GM19025 (cell line): ENCODE data around the gene GEMIN5.
A peak's percentile ranks its signal among the peaks of the same experiment; 100 is the strongest.

Experiments used
- ATAC-seq: cut with Tn5 transposase; IDR thresholded peaks from one replicate; pipeline ENCODE4 v1.9.1; 2021; ENCODE audit warnings: mild to moderate bottlenecking, low read depth, moderate library complexity; ENCODE audit not compliant: unreplicated experiment

GEMIN5 gene

GRCh38 chr5:154857530-154858296, 80.3 kb downstream of the GEMIN5 start:
- peak; percentile 54 for ATAC-seq

DNA sequence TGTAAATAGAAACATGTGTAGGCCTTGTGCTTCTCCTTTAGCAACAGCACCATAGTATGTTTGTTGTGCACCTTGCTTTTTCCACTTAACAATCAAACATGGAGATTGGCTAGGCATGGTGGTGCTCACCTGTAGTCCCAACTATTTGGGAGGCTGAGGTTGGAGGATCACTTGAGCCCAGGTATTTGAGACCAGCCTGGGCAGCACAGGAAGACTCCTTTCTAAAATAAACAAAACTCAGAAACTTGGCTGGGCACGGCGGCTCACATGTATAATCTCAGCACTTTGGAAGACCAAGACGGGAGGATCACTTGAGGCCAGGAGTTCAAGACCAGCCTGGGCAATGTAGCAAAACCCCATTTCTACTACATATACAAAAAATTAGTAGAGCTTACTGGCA, 86.7 kb downstream of the GEMIN5 start:
- ATAC-seq, result no peak

- ATAC-seq, result no peak
These were observed 87.6 kb downstream of the GEMIN5 start, which contains the start of gene FAXDC2 for GRCh38 chr5:154850255-154851062. TSS of gene FAXDC2 (minus strand) at chr5:154850603. CDS start at chr5:154838178, 12,425 bp downstream.

DNA sequence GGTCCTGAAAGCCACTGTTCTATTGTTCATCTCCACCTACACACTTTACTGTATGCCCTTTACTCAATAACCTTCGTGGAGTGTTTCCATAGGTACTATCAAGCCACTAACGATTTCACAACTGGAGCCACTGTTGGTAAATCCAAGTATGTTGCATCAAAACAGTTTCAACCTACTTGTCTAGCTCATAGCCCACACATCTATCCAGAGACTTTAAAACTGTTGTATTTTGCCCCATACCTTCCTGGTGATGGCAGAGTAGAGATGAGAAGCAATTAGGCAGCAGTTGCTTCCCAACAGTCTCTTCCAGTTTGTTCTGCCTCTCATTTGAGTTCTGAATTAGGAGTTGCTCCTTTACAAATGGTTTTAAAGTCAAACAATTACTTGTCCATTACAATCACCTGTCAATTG, 88.2 kb downstream of the GEMIN5 start:
- no peak for ATAC-seq

DNA sequence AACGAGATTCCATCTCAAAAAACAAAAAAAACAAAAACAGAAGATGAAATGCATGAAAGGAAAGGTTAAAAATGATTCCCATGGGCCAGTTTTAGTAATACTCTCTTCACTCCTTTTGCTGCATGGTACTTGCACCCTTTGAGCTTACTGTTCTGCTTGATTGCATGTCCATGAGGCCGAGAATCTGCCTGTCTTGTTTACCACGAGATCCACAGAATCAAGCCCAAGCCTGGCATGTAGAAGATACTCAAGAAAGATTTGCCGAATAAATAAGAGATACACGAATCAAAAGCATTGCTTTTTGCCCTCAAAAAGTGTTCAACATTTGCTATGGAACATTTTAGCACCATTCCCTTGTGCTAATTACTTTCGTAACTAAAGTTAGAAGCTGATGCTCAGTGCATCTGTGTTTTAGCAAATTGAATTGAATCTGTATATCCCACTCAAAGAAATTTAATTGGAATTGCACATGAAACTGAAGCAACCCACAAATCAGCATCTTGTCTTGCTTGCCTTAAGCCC, 88.7 kb downstream of the GEMIN5 start:
- no peak for ATAC-seq

GRCh38 chr5:154844809-154845208, 93.2 kb downstream of the GEMIN5 start:
- no peak for ATAC-seq

DNA sequence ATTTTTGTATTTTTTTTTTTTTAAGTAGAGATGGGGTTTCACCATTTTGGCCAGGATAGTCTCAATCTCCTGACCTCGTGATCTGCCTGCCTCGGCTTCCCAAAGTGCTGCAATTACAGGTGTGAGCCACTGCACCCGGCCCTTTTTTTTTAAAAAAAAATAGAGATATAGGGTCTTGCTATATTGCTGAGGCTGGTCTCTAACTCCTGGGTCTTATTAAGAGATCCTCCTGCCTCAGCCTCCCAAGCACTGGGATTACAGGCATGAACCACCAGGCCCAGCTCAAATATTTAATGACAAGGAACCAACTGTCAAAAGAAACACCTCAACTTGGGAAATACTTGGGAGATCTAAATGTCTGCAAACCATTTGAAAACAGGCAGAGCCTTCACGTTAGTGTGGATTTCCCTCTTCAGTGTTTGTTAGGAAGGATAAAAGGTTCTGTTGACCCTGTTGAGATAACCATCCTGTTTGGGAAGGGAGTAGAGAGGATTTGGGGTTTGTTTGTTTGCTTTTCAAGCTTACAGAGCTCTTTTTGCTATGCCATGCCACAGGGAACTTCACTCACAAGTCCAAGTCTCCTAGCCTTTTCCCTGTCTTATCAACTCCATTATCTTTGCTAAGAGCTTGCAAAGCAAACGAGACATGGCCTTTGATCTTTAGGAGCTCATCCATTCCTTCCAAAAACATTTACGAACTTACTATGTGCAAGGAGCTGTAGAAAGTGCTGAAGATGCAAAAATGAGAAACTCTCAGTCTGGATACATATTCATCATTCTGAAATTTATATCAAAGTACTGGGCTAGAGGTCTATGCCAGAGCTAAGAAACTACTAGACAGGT, 95.1 kb downstream of the GEMIN5 start:
- ATAC-seq, result no peak

DNA sequence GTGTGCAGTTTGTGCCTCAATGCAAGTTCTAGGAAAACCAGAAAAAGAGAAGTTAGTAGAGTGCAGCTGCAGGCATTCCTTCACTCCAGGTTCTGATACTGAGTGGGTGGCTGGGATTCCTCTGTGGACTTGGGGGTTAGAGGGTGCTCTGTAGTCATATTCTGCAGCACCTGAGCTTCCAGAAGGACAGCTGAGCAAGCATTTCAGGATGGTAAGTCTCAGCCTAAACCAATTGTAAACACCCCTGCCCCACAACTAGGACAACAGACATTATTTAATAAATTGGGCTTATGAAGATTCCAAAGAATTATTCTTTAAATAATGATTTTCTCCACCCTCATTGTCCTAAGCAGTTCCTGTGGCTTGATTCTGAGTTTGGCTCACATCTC, 96.7 kb downstream of the GEMIN5 start:
- no peak for ATAC-seq

- ATAC-seq, result no peak
These were observed 97.4 kb downstream of the GEMIN5 start for GRCh38 chr5:154840435-154841272.
